RWPE1 (cell line): ENCODE results near the gene E2F2.

Experiments used
- CTCF ChIA-PET: fragments of 350-600 bp; sonication (Branson Sonifier 250); formaldehyde crosslinking; extraction: SDS; loops from one replicate; lab custom pipeline; 2021; lab: Yijun Ruan, JAX
- POLR2A ChIA-PET: fragments of 400-600 bp; formaldehyde crosslinking; extraction: SDS; loops from one replicate; lab custom pipeline; 2020; ENCODE audit warnings: antibody characterized with exemption; ENCODE audit not compliant: low non-redundant PET; lab: Yijun Ruan, JAX
- DNase-seq: peaks from one replicate; pipeline ENCODE4 v3.0.0; 2012; ENCODE audit warnings: low spot score
- H3K27ac ChIP-seq: fragments of 450-650 bp; 2 replicates; pipeline ENCODE4 v1.5.1; 2017
- TF ChIP-seq, protein P1 (sequence below): fragments of 450-650 bp; conservative IDR thresholded peaks from 2 replicates; pipeline ENCODE4 v1.5.1; 2017; ENCODE audit warnings: low read depth, mild to moderate bottlenecking

E2F2 gene

DNA sequence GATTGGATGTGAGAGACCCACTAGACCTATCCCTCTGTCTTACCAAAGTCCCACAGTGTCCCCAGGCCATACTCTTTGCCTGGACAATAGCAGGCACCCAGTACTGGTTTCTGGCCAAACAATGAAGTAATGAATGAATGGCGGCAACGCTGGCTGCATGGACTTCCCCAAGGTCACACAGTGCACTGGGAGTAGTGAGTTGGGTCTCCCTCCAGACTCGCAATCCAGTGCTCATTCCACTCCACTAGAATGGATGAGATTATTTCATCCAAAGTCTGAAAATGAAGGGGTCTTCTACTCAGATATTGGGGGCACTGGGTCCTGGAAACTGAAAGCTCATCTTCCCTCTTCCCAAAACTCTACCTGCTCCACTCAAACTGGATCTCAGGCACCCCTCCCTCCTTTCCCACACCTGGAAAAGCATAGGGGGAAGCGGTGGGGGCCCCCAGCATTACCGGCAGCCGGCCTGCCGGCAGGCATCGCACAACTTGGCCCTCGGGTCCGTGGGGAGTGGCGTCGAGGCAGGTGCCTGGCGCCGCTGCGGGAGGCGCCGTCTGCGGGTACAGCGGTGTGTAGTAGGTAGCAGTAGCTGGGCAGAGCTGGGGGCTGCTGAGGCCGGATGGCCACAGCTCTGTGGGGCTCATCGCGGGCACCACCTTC is 816 bp downstream of the E2F2 start:
- TF ChIP-seq, protein P1, sequence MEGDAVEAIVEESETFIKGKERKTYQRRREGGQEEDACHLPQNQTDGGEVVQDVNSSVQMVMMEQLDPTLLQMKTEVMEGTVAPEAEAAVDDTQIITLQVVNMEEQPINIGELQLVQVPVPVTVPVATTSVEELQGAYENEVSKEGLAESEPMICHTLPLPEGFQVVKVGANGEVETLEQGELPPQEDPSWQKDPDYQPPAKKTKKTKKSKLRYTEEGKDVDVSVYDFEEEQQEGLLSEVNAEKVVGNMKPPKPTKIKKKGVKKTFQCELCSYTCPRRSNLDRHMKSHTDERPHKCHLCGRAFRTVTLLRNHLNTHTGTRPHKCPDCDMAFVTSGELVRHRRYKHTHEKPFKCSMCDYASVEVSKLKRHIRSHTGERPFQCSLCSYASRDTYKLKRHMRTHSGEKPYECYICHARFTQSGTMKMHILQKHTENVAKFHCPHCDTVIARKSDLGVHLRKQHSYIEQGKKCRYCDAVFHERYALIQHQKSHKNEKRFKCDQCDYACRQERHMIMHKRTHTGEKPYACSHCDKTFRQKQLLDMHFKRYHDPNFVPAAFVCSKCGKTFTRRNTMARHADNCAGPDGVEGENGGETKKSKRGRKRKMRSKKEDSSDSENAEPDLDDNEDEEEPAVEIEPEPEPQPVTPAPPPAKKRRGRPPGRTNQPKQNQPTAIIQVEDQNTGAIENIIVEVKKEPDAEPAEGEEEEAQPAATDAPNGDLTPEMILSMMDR: no peak
- ChIA-PET CTCF (interaction anchor here (0.7 to 2.3 kb wide), 4 partner anchors 10 to 57 kb away, joined by 4 to 11 read pairs (median 4); no protein-coding TSS in a partner anchor), POLR2A (interaction anchor here (0.6 kb wide), 1 partner anchor 215 kb away, joined by 4 read pairs; no protein-coding TSS in a partner anchor)
- no peak for DNase-seq
- H3K27ac ChIP-seq: peak overlapping the region; percentile 89

DNA sequence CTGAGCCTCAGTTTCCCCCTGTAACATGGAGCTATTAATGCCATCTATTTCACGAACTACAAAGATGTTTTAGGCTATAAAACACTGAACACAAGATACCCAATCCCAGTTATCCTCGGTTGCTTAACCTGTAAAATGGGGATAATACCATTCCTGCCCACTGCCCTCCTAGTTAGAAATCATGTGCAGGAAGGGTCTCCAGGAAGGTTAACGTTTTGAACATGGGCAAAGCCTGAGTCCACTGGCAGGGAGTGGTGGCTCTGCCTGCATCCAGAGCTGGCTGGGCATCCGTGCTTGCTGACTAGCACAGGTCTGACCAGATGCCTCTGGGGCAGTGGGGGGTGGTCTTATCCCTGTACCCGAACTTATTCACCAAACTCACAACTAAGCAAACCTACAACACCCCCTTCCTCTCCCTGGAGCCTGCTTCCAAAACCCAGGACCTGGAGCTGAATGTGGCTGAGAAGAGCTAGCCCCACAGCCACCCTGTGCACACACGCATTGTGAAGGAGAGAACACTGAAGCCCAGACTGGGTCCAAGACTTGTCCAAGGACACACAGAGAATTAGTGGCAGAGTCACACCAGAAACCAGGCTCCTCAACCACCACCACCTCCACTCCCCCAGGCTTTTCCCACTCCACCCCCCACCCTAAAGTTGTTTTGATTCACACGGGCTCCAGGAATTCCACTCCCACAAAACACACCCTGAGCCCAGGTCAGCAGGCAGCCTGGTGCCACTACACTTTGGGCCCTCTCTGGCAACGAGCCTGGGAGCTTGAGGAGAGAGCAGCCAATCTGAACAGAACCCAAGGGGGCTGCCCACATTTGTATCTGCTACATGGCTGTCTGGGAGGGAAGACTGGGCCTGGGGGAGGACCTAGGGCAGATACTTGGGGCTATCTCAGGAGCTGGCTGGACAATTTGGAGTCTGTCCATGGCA is 1.6 kb downstream of the E2F2 start:
- H3K27ac ChIP-seq: peak overlapping the region; percentile 89
- DNase-seq: no peak
- ChIA-PET POLR2A (interaction anchor here (0.6 kb wide), 1 partner anchor 214 kb away, joined by 4 read pairs; no protein-coding TSS in a partner anchor), CTCF (interaction anchor here (0.6 to 2.3 kb wide), 7 partner anchors 10 to 105 kb away, joined by 3 to 16 read pairs (median 5); no protein-coding TSS in a partner anchor)
- TF ChIP-seq, protein P1: no peak

DNA sequence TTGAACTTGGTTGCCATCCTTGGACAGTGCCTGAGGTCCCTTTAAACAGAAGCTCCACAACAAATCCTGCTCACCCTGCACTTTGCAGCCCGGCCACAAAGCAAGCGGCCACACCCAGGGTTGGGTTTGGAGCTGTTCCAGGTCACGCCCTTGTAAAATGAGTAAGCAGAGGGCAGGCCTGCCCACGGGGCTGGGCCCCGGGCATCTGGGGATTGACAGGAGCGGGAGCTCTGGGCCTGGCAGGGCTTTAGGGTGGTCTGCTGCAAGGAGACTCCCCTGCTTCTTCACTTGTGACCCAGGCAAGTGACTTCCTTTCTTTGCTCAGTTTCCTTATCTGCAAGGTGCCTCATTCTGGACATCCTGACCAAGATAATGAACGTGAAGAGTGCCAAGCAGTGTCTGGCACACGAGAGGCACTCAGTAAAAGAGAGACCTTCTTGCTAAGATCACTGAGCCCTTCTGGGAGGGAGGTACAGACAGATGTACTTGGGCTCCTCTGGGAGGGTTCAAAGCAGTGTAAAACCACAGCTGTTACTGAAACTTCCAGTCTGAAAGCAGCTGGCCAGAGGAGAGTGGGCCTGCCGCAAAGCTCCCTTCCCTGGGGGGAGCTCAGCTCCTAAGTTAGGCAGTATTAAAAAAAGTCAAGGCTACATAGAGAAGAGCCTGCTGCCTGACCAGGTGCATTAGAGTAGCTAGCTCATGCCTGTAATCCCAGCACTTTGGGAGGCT is 2.6 kb downstream of the E2F2 start:
- H3K27ac ChIP-seq: peak overlapping the region; percentile 89
- ChIA-PET CTCF (interaction anchor here (0.6 to 1.9 kb wide), 5 partner anchors 11 to 125 kb away, joined by 3 to 16 read pairs (median 3); partner anchors contain the start of genes ASAP3 and TCEA3), POLR2A (no interaction called here)
- TF ChIP-seq, protein P1: no peak
- DNase-seq: peak; percentile 92

DNA sequence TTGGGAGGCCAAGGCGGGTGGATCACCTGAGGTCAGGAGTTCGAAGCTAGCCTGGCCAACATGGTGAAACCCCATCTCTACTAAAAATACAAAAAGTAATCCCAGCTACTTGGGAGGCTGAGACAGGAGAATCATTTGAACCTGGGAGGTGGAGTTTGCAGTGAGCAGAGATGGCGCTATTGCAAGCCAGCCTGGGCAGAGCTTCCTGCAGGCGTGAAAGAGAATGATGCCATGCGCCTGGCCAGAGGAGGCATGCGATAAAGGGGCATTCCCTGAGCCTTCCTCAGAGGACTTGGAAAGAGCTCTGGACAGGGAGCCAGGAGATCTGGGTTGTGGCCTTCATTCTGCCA is 3.2 kb downstream of the E2F2 start:
- no peak for DNase-seq
- ChIA-PET CTCF (interaction anchor here (0.6 to 1.9 kb wide), 6 partner anchors 12 to 125 kb away, joined by 3 to 16 read pairs (median 4); partner anchors contain the start of genes ASAP3 and TCEA3), POLR2A (no interaction called here)
- TF ChIP-seq, protein P1: no peak
- H3K27ac ChIP-seq: peak overlapping the region; percentile 89

DNA sequence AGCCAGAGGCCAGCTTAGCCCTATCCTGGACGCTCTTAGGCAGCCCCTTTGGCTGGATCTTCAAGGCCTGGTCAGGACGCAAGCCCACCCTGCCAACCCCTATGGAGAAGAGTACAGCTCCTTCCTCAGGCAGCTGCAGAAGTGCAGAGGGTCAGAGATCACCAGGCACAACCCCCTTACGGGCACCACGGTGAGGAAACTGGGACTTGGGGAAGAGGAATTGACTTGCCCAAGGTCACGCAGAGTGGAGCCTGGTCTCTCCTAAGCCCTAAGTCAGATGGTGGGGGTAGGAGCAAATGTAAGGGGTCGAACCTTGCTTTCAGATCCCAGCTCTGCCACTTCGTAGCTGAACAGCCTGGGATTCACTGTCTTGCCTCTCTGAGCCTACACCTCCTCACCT is 3.7 kb downstream of the E2F2 start:
- peak overlapping the region; percentile 89 for H3K27ac ChIP-seq
- ChIA-PET POLR2A (no interaction called here), CTCF (interaction anchor here (0.6 to 1.9 kb wide), 4 partner anchors 12 to 103 kb away, joined by 3 to 16 read pairs (median 6); partner anchors contain the start of gene TCEA3)
- TF ChIP-seq, protein P1: no peak
- no peak for DNase-seq
